Endothelial cell of umbilical vein (primary cell): Measurements from ENCODE around the gene RHOB. TPM values are rescaled to one million over a fixed set of nuclear protein-coding genes. Genes with fewer than 3 reads are reported as not detected.

Experiments
- Bru-seq: library from RNA; stranded (reverse); fragments of 400-500 nt; gene quantifications from one replicate; lab custom pipeline; 2021; lab: Mats Ljungman, UMichigan
- BruChase-seq, 2 experiments: library from RNA; stranded (reverse); fragments of 400-500 nt; gene quantifications; one replicate each; lab custom pipeline; 2021; lab: Mats Ljungman, UMichigan
- BruUV-seq: library from RNA; stranded (reverse); fragments of 400-500 nt; replicated peaks from 2 replicates; lab custom pipeline; 2021; lab: Mats Ljungman, UMichigan
- CTCF ChIA-PET: fragments of 300-600, 350-600 bp; sonication (Branson Sonifier 250); formaldehyde crosslinking; loops from one replicate; lab custom pipeline; 2021; ENCODE audit warnings: antibody characterized with exemption, inconsistent platforms; lab: Charles Lee
- POLR2A ChIA-PET: fragments of 300-600, 350-600 bp; sonication (Branson Sonifier 250); formaldehyde crosslinking; loops from one replicate; lab custom pipeline; 2021; ENCODE audit warnings: antibody characterized with exemption, inconsistent platforms; lab: Charles Lee
- DNase-seq: peaks from one replicate; pipeline ENCODE4 v3.0.0-alpha.2; 2011; ENCODE audit warnings: low read depth, low spot score
- FAIRE-seq: peaks from 2 replicates; lab custom pipeline; 2011; peaks lifted over from hg19 to GRCh38; lab: Jason Lieb, UNC
- H2AFZ ChIP-seq: 2 replicates; pipeline ENCODE4 v1.6.0; 2012; ENCODE audit warnings: low read depth, low read length, control low read depth, inconsistent platforms
- H3K27ac ChIP-seq: 2 replicates; pipeline ENCODE4 v1.5.1; 2011; ENCODE audit warnings: low read depth, mild to moderate bottlenecking, control low read depth, low read length, moderate library complexity; ENCODE audit not compliant: insufficient read depth
- H3K27me3 ChIP-seq, 2 experiments: 2 replicates each; pipeline versions ENCODE4 v1.6.0 to v1.6.1; 2011; ENCODE audit warnings: low read length in 2 of 2, mixed read lengths in 1 of 2; ENCODE audit not compliant: control insufficient read depth in 2 of 2, insufficient read depth in 2 of 2
- H3K36me3 ChIP-seq, 2 experiments: 2 replicates in 1 of 2; 3 replicates in 1 of 2; pipeline ENCODE4 v1.5.1; 2011; ENCODE audit warnings: low read length in 2 of 2, mild to moderate bottlenecking in 1 of 2, moderate library complexity in 1 of 2; ENCODE audit not compliant: control insufficient read depth in 2 of 2, insufficient read depth in 2 of 2; ENCODE audit errors: extremely low read depth in 1 of 2
- H3K4me1 ChIP-seq: 3 replicates; pipeline ENCODE4 v1.5.1; 2011; ENCODE audit warnings: mild to moderate bottlenecking, low read length; ENCODE audit not compliant: control insufficient read depth, insufficient read depth; ENCODE audit errors: extremely low read depth
- H3K4me2 ChIP-seq: 2 replicates; pipeline ENCODE4 v1.6.1; 2011; ENCODE audit warnings: low read length, control low read depth, mixed read lengths; ENCODE audit not compliant: insufficient read depth
- H3K4me3 ChIP-seq, 3 experiments: fragments of 200-600 bp in 1 of 3; sonication (generic), shearing (Covaris generic) in 1 of 3; replicated peaks in 1 of 3; 2 replicates each; pipeline ENCODE4 v1.5.1; 2011 to 2016; ENCODE audit warnings: control low read depth in 3 of 3, low read length in 3 of 3, mild to moderate bottlenecking in 2 of 3, inconsistent platforms in 1 of 3, low read depth in 1 of 3, moderate library complexity in 1 of 3; ENCODE audit not compliant: insufficient read depth in 1 of 3
- H3K79me2 ChIP-seq: 2 replicates; pipeline ENCODE4 v1.6.0; 2012; ENCODE audit warnings: low read length, inconsistent platforms; ENCODE audit not compliant: control insufficient read depth, insufficient read depth
- H3K9ac ChIP-seq: replicated peaks from 2 replicates; pipeline ENCODE3; 2011; ENCODE audit warnings: low read length, control low read depth; ENCODE audit not compliant: insufficient read depth; ENCODE audit errors: extremely low read depth
- H3K9me1 ChIP-seq: replicated peaks from 3 replicates; pipeline ENCODE4 v1.6.0; 2011; ENCODE audit warnings: mild to moderate bottlenecking, low read length; ENCODE audit not compliant: control insufficient read depth, insufficient read depth; ENCODE audit errors: extremely low read depth
- H3K9me3 ChIP-seq: replicated peaks from 2 replicates; pipeline ENCODE4 v1.5.1; 2012; ENCODE audit warnings: low read length, inconsistent platforms; ENCODE audit not compliant: control insufficient read depth, insufficient read depth
- H4K20me1 ChIP-seq: replicated peaks from 2 replicates; pipeline ENCODE3; 2011; ENCODE audit warnings: mild to moderate bottlenecking, low read length; ENCODE audit not compliant: control insufficient read depth, insufficient read depth; ENCODE audit errors: extremely low read depth
- FOS ChIP-seq: IDR thresholded peaks from 2 replicates; pipeline ENCODE4 v1.6.1; 2011; ENCODE audit warnings: mild to moderate bottlenecking, low read length, moderate library complexity, borderline replicate concordance; ENCODE audit not compliant: insufficient read depth
- GATA2 ChIP-seq: IDR thresholded peaks from 2 replicates; pipeline ENCODE4 v1.7.0; 2011; ENCODE audit warnings: low read depth, mild to moderate bottlenecking, moderate library complexity, mixed read lengths, low read length; ENCODE audit not compliant: insufficient read length, insufficient read depth
- JUN ChIP-seq: IDR thresholded peaks from 2 replicates; pipeline ENCODE4 v1.6.1; 2011; ENCODE audit warnings: borderline replicate concordance, low read depth; ENCODE audit not compliant: insufficient read length, insufficient read depth
- MAX ChIP-seq: IDR thresholded peaks from 2 replicates; pipeline ENCODE4 v1.6.1; 2011; ENCODE audit not compliant: insufficient read depth, insufficient read length
- MYC ChIP-seq: IDR thresholded peaks from one replicate; pipeline ENCODE4 v1.6.1; 2011; ENCODE audit warnings: mild to moderate bottlenecking, low read depth, low read length
- POLR2A ChIP-seq: IDR thresholded peaks from 2 replicates; pipeline ENCODE4 v1.6.1; 2012; ENCODE audit warnings: low read depth, mild to moderate bottlenecking, control low read depth, low read length
- POLR2AphosphoS5 ChIP-seq: IDR thresholded peaks from 2 replicates; pipeline ENCODE4 v1.6.1; 2012; ENCODE audit warnings: low read depth, mild to moderate bottlenecking, control low read depth, low read length, moderate library complexity; ENCODE audit not compliant: insufficient read depth
- dilution Hi-C: fragments of 300-500 bp; cut with MboI; formaldehyde crosslinking; loops from one replicate; pipeline ENCODE4 v1.15.0; 2019; ENCODE audit warnings: low sequenced_read_pairs; ENCODE audit not compliant: extremely low pct_ligation_motif_present
- intact Hi-C: fragments of 100-400 bp; cut with micrococcal nuclease; formaldehyde crosslinking; loops from one replicate; pipeline ENCODE4 v1.10.0; 2022
- long read RNA-seq: library from polyadenylated mRNA; stranded (forward); transcript quantifications from one replicate; pipeline ENCODE4 v2.0.0, GENCODE V29; 2021
- polyA minus RNA-seq, 3 experiments: library from RNA; depleted of rRNA, polyadenylated mRNA; stranded (reverse); fragments of >200 nt; gene quantifications; 1 replicate in 1 of 3; 2 replicates in 2 of 3; pipeline ENCODE4 v1.2.3, GENCODE V29; 2011
- polyA plus RNA-seq, 4 experiments: library from polyadenylated mRNA; depleted of rRNA in 3 of 4; stranded (reverse) in 3 of 4; unstranded in 1 of 4; fragments of >200 nt; gene quantifications; 2 replicates each; pipeline versions ENCODE4 v1.2.1 to v1.2.3, GENCODE V29; 2011 to 2012; ENCODE audit warnings: missing spikeins in 1 of 4
- total RNA-seq: library from RNA; stranded (reverse); gene quantifications from 2 replicates; pipeline ENCODE4 v1.2.3, GENCODE V29; 2021
- TF ChIP-seq, protein P1 (sequence below), 2 donors: IDR thresholded peaks; 1 replicate in 1 of 2; 2 replicates in 1 of 2; pipeline ENCODE4 v1.5.1; 2011; ENCODE audit warnings: low read length in 2 of 2, mild to moderate bottlenecking in 2 of 2, moderate library complexity in 2 of 2, control low read depth in 1 of 2, inconsistent platforms in 1 of 2, low read depth in 1 of 2; ENCODE audit not compliant: insufficient read depth in 1 of 2; ENCODE audit errors: extremely low read depth in 1 of 2

Gene RHOB
- total RNA-seq (830 and 937 TPM in 2 replicates), polyA plus RNA-seq (1,101 and 1,250 TPM in 2 replicates), polyA minus RNA-seq (476 and 592 TPM in 2 replicates), Bru-seq, nascent RNA (percentile 100 among the genes with signal in this experiment), BruChase-seq, experiment 1, labeled RNA remaining after a 6-hour chase (percentile 98 among the genes with signal in this experiment), BruChase-seq, experiment 2, labeled RNA remaining after a 2-hour chase (percentile 100 among the genes with signal in this experiment)
- 523 and 798 TPM in 2 replicates for polyA plus RNA-seq (2011; cell fraction: cytosol; rRNA removed)
- polyA plus RNA-seq (2011; cell fraction: nucleus; rRNA removed): 517 and 555 TPM in 2 replicates
- polyA plus RNA-seq (2012): 507 and 871 TPM in 2 replicates
- polyA minus RNA-seq (2011; cell fraction: cytosol; rRNA and poly(A)+ RNA removed): 265 TPM
- 333 and 638 TPM in 2 replicates for polyA minus RNA-seq (2011; cell fraction: nucleus; rRNA and poly(A)+ RNA removed)
- long read RNA-seq, transcript RHOB-201 (1 exons, 2,372 nt): major isoform, 324 of 325 reads
- long read RNA-seq, partial matches to known transcripts: 0 of 325 reads
- long read RNA-seq, other reads (novel, unspliced or antisense): 1 of 325 reads

- H2AFZ ChIP-seq: no peak within 1 kb of the TSS
- peak; percentile 87 for FAIRE-seq
- intact Hi-C loops: loop anchor here (1.0 to 10.0 kb wide), 2 partner anchors 171 to 378 kb away; partner anchors contain the start of gene LDAH
Measured at GRCh38 chr2:20446917-20447436, at the start of gene RHOB. Gene RHOB (plus strand): TSS chr2:20447074. CDS start chr2:20447466, 392 bp downstream.

More at GRCh38 chr2:20446917-20447436, at the start of gene RHOB:
- Histone ChIP-seq H3K4me3 (peak within 1 kb of the TSS; percentile 66 to 96 (median 94)), H4K20me1 (no peaks in the 10 kb centered on the region), H3K9me1 (no peaks in the 10 kb centered on the region), H3K36me3 (peaks cover 2 to 15% of the 10 kb centered on the region in 2 experiments), H3K9ac (peak within 1 kb of the TSS; percentile 92), H3K4me2 (peak within 1 kb of the TSS; percentile 86), H3K9me3 (no peaks in the 10 kb centered on the region), H3K4me1 (peaks cover 27% of the 10 kb centered on the region), H3K79me2 (peaks cover 35% of the 10 kb centered on the region), H3K27ac (peak within 1 kb of the TSS; percentile 79), H3K27me3 (no peaks in the 10 kb centered on the region)
- POLR2A ChIA-PET: interaction anchor here (0.7 to 7.6 kb wide), 44 partner anchors 9 to 692 kb away, joined by 3 to 310 read pairs (median 5); partner anchors contain the start of gene HS1BP3
- DNase-seq: peak; percentile 99
- TF ChIP-seq, protein P1, sequence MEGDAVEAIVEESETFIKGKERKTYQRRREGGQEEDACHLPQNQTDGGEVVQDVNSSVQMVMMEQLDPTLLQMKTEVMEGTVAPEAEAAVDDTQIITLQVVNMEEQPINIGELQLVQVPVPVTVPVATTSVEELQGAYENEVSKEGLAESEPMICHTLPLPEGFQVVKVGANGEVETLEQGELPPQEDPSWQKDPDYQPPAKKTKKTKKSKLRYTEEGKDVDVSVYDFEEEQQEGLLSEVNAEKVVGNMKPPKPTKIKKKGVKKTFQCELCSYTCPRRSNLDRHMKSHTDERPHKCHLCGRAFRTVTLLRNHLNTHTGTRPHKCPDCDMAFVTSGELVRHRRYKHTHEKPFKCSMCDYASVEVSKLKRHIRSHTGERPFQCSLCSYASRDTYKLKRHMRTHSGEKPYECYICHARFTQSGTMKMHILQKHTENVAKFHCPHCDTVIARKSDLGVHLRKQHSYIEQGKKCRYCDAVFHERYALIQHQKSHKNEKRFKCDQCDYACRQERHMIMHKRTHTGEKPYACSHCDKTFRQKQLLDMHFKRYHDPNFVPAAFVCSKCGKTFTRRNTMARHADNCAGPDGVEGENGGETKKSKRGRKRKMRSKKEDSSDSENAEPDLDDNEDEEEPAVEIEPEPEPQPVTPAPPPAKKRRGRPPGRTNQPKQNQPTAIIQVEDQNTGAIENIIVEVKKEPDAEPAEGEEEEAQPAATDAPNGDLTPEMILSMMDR (IDR thresholded peaks at IDR 0.05; ENCODE audit: extremely low read depth in 1 of 2, insufficient read depth in 1 of 2, low read depth in 1 of 2, low read length in 2 of 2): no peak
- TF ChIP-seq FOS: peak; percentile 8
- no peak for TF ChIP-seq JUN
- peak; percentile 100 for TF ChIP-seq POLR2AphosphoS5
- peak; percentile 27 for TF ChIP-seq MYC
- peak; percentile 100 for TF ChIP-seq POLR2A
- no peak for TF ChIP-seq MAX
- no peak for TF ChIP-seq GATA2
- no TSS peak for BruUV-seq
- dilution Hi-C loops: loop anchor here (10.0 kb wide), 1 partner anchor 188 kb away; no protein-coding TSS in a partner anchor
- CTCF ChIA-PET: interaction anchor here (1.1 to 2.1 kb wide), 14 partner anchors 14 to 204 kb away, joined by 3 to 21 read pairs (median 5); partner anchors contain the start of gene HS1BP3
